DOHH2 (cell line): Measurements from ENCODE around the gene DNAJC16.

Source experiments
- H3F3A ChIP-seq: fragments of 200-600 bp; sonication (generic), shearing (Covaris generic); 2 replicates; pipeline ENCODE4 v1.6.0; 2016; ENCODE audit warnings: antibody characterized with exemption, mild to moderate bottlenecking; ENCODE audit not compliant: control insufficient read depth, insufficient read depth
- H3K27ac ChIP-seq: fragments of 200-600 bp; sonication (generic); 2 replicates; pipeline ENCODE4 v1.5.1; 2014; ENCODE audit warnings: low read depth, mild to moderate bottlenecking, low read length, moderate library complexity
- H3K27me3 ChIP-seq: fragments of 200-600 bp; sonication (generic); 2 replicates; pipeline ENCODE4 v1.6.1; 2014; ENCODE audit warnings: mild to moderate bottlenecking, low read length, mixed read lengths; ENCODE audit not compliant: control insufficient read depth
- H3K36me3 ChIP-seq: fragments of 200-600 bp; sonication (generic); 2 replicates; pipeline ENCODE4 v1.6.1; 2014; ENCODE audit warnings: mild to moderate bottlenecking, low read length, moderate library complexity, mixed read lengths; ENCODE audit not compliant: control insufficient read depth
- H3K4me1 ChIP-seq: fragments of 200-600 bp; sonication (generic); 2 replicates; pipeline ENCODE4 v1.6.1; 2014; ENCODE audit warnings: mild to moderate bottlenecking, low read length, mixed read lengths; ENCODE audit not compliant: control insufficient read depth
- H3K4me2 ChIP-seq: fragments of 200-600 bp; sonication (generic); 2 replicates; pipeline ENCODE4 v1.6.0; 2014; ENCODE audit warnings: mild to moderate bottlenecking, low read length, moderate library complexity
- H3K4me3 ChIP-seq: fragments of 200-600 bp; sonication (generic); 2 replicates; pipeline ENCODE4 v1.5.1; 2014; ENCODE audit warnings: mild to moderate bottlenecking, low read length, mixed read lengths
- H3K79me2 ChIP-seq: fragments of 200-600 bp; sonication (generic); 2 replicates; pipeline ENCODE4 v1.6.1; 2014; ENCODE audit warnings: mild to moderate bottlenecking, low read length, mixed read lengths; ENCODE audit not compliant: control insufficient read depth
- H3K9me2 ChIP-seq: fragments of 200-600 bp; sonication (generic); replicated peaks from 2 replicates; pipeline ENCODE4 v1.6.1; 2014; ENCODE audit warnings: mild to moderate bottlenecking, low read length, mixed read lengths; ENCODE audit not compliant: control insufficient read depth
- H3K9me3 ChIP-seq: fragments of 200-600 bp; sonication (generic); 2 replicates; pipeline ENCODE4 v1.6.1; 2014; ENCODE audit warnings: antibody characterized with exemption, low read length, mixed read lengths; ENCODE audit not compliant: control insufficient read depth, insufficient read depth
- H4K20me1 ChIP-seq: fragments of 200-600 bp; sonication (generic); 2 replicates; pipeline ENCODE4 v1.6.0; 2014; ENCODE audit warnings: low read depth, mild to moderate bottlenecking, antibody characterized with exemption, low read length, moderate library complexity; ENCODE audit not compliant: control insufficient read depth, insufficient read depth
- CTCF ChIP-seq: fragments of 200-600 bp; sonication (generic); IDR thresholded peaks from one replicate; pipeline ENCODE4 v1.5.1; 2014; ENCODE audit warnings: antibody characterized with exemption, mild to moderate bottlenecking, low read depth, low read length; ENCODE audit not compliant: poor library complexity, severe bottlenecking
- EZH2phosphoT487 ChIP-seq: fragments of 200-600 bp; sonication (generic); IDR thresholded peaks from 2 replicates; pipeline ENCODE4 v1.6.1; 2017; ENCODE audit warnings: borderline replicate concordance, mild to moderate bottlenecking, antibody characterized with exemption, low read length, moderate library complexity, mixed read lengths

The DNAJC16 gene

GRCh38 chr1:15625056-15625917, 98.6 kb downstream of the DNAJC16 start:
- Histone ChIP-seq H3K4me3 (no peak overlapping the region), H3K4me2 (no peak overlapping the region), H3K27ac (no peak overlapping the region), H3K36me3 (peaks cover 74% of the 10 kb centered on the region), H4K20me1 (peaks cover 22% of the 10 kb centered on the region), H3F3A (no peaks in the 10 kb centered on the region; the same call in 1 of the 2 replicates), H3K9me3 (no peaks in the 10 kb centered on the region), H3K4me1 (peaks cover 11% of the 10 kb centered on the region), H3K79me2 (peaks cover 88% of the 10 kb centered on the region), H3K27me3 (no peaks in the 10 kb centered on the region), H3K9me2 (no peaks in the 10 kb centered on the region)
- no peak for TF ChIP-seq EZH2phosphoT487
- no peak for TF ChIP-seq CTCF
